ENCODE data around the gene APOD. TPM values are rescaled to one million over a fixed set of nuclear protein-coding genes. Genes with fewer than 3 reads are reported as not detected.

The APOD gene
- total and polyA plus RNA-seq, 9 of the 15 experiments (the other 6 are each of a cell fraction or from before 2014, with no cell fraction given): 0.18 to 0.50 (median 0.35) TPM; not detected in 1

DNA sequence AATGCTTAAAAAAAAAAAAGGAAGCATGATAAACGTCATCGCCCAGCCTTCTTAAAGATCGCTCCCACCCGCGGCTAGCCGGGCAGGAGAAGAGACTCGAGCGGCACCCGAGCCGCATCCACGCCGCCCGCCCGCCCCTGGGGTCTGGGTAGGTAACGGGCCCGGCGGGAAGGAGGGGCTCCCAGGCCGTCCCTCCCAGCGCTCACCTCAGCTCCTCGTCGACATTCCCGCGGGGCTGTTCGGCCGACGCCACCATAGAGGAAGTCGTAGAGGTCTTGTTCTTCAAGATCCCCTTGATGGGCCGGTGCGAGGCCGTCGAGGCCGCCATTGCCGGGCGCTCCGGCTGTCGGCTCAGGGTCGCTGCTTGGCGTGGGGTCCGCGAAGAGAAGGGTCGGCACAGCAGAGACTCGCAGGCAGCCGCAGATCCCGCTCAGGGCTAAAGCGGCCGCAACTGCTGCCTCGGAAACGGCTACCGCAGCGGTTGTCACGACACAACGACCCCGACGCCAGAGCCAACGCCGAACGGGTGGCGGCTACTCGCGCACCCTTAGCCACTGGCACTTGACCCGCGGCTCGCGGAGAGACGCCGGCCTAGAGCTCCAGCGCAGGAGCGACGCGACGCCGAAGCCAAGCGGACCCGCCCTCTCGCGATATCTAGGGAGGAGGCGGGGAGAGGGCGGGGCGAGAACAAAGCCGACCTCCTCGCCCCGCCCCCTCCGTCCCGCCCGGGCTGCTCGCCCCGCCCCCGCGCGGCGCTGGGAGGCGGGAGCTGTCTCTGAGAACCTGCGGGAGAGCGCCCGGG, 40.8 kb downstream of the APOD start, which contains the start of gene PPP1R2 (continued):
- TF ChIP-seq, protein P1, sequence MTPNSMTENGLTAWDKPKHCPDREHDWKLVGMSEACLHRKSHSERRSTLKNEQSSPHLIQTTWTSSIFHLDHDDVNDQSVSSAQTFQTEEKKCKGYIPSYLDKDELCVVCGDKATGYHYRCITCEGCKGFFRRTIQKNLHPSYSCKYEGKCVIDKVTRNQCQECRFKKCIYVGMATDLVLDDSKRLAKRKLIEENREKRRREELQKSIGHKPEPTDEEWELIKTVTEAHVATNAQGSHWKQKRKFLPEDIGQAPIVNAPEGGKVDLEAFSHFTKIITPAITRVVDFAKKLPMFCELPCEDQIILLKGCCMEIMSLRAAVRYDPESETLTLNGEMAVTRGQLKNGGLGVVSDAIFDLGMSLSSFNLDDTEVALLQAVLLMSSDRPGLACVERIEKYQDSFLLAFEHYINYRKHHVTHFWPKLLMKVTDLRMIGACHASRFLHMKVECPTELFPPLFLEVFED (CRISPR knock-in tag; conservative IDR thresholded peaks at IDR 0.05): no peak
- peak; percentile 94 for TF ChIP-seq ZFX (CRISPR knock-in tag; IDR thresholded peaks at IDR 0.05)
- TF ChIP-seq, protein P2, sequence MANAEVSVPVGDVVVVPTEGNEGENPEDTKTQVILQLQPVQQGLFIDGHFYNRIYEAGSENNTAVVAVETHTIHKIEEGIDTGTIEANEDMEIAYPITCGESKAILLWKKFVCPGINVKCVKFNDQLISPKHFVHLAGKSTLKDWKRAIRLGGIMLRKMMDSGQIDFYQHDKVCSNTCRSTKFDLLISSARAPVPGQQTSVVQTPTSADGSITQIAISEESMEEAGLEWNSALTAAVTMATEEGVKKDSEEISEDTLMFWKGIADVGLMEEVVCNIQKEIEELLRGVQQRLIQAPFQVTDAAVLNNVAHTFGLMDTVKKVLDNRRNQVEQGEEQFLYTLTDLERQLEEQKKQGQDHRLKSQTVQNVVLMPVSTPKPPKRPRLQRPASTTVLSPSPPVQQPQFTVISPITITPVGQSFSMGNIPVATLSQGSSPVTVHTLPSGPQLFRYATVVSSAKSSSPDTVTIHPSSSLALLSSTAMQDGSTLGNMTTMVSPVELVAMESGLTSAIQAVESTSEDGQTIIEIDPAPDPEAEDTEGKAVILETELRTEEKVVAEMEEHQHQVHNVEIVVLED (CRISPR knock-in tag; IDR thresholded peaks at IDR 0.05): peak; percentile 71
- no peak for TF ChIP-seq ZNF197 (CRISPR knock-in tag; IDR thresholded peaks at IDR 0.05; ENCODE audit: low read depth)
- TF ChIP-seq, protein P3, sequence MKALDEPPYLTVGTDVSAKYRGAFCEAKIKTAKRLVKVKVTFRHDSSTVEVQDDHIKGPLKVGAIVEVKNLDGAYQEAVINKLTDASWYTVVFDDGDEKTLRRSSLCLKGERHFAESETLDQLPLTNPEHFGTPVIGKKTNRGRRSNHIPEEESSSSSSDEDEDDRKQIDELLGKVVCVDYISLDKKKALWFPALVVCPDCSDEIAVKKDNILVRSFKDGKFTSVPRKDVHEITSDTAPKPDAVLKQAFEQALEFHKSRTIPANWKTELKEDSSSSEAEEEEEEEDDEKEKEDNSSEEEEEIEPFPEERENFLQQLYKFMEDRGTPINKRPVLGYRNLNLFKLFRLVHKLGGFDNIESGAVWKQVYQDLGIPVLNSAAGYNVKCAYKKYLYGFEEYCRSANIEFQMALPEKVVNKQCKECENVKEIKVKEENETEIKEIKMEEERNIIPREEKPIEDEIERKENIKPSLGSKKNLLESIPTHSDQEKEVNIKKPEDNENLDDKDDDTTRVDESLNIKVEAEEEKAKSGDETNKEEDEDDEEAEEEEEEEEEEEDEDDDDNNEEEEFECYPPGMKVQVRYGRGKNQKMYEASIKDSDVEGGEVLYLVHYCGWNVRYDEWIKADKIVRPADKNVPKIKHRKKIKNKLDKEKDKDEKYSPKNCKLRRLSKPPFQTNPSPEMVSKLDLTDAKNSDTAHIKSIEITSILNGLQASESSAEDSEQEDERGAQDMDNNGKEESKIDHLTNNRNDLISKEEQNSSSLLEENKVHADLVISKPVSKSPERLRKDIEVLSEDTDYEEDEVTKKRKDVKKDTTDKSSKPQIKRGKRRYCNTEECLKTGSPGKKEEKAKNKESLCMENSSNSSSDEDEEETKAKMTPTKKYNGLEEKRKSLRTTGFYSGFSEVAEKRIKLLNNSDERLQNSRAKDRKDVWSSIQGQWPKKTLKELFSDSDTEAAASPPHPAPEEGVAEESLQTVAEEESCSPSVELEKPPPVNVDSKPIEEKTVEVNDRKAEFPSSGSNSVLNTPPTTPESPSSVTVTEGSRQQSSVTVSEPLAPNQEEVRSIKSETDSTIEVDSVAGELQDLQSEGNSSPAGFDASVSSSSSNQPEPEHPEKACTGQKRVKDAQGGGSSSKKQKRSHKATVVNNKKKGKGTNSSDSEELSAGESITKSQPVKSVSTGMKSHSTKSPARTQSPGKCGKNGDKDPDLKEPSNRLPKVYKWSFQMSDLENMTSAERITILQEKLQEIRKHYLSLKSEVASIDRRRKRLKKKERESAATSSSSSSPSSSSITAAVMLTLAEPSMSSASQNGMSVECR (CRISPR knock-in tag; IDR thresholded peaks at IDR 0.05): peak; percentile 60; the same call in 1 of the 2 replicates
- TF ChIP-seq SAP30 (IDR thresholded peaks at IDR 0.05; ENCODE audit: borderline replicate concordance, insufficient read depth, low read depth, low read length, poor library complexity, severe bottlenecking): peak; percentile 62
- TF ChIP-seq BACH1 (tag; IDR thresholded peaks at IDR 0.05): no peak
- no peak for TF ChIP-seq NFRKB (IDR thresholded peaks at IDR 0.05; ENCODE audit: low read depth)
- TF ChIP-seq, protein P4, sequence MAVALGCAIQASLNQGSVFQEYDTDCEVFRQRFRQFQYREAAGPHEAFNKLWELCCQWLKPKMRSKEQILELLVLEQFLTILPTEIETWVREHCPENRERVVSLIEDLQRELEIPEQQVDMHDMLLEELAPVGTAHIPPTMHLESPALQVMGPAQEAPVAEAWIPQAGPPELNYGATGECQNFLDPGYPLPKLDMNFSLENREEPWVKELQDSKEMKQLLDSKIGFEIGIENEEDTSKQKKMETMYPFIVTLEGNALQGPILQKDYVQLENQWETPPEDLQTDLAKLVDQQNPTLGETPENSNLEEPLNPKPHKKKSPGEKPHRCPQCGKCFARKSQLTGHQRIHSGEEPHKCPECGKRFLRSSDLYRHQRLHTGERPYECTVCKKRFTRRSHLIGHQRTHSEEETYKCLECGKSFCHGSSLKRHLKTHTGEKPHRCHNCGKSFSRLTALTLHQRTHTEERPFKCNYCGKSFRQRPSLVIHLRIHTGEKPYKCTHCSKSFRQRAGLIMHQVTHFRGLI (CRISPR knock-in tag; IDR thresholded peaks at IDR 0.05): no peak
- TF ChIP-seq ZNF24 (IDR thresholded peaks at IDR 0.05): no peak
- TF ChIP-seq FOXA3 (CRISPR knock-in tag; conservative IDR thresholded peaks at IDR 0.05 in 1 of 2, IDR thresholded peaks at IDR 0.05 in 1 of 2): no peak
- TF ChIP-seq, protein P5, sequence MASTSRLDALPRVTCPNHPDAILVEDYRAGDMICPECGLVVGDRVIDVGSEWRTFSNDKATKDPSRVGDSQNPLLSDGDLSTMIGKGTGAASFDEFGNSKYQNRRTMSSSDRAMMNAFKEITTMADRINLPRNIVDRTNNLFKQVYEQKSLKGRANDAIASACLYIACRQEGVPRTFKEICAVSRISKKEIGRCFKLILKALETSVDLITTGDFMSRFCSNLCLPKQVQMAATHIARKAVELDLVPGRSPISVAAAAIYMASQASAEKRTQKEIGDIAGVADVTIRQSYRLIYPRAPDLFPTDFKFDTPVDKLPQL (IDR thresholded peaks at IDR 0.05; ENCODE audit: extremely low read depth, insufficient read length): no peak
- no peak for TF ChIP-seq HEY1 (CRISPR knock-in tag; IDR thresholded peaks at IDR 0.05; ENCODE audit: borderline replicate concordance)
- no peak for TF ChIP-seq DDX20 (tag; IDR thresholded peaks at IDR 0.05; ENCODE audit: low read depth)
- peak in 1 of 2 experiments; percentile 31; a peak in 1 of 4 replicates for TF ChIP-seq SRF (CRISPR knock-in tag; IDR thresholded peaks at IDR 0.05)
